ENCODE results near the gene PSMD1. TPM values are rescaled to one million over a fixed set of nuclear protein-coding genes. Genes with fewer than 3 reads are reported as not detected.

Gene PSMD1
- polyA plus RNA-seq, 1 donor from 2014 or later = 83.8 TPM

DNA sequence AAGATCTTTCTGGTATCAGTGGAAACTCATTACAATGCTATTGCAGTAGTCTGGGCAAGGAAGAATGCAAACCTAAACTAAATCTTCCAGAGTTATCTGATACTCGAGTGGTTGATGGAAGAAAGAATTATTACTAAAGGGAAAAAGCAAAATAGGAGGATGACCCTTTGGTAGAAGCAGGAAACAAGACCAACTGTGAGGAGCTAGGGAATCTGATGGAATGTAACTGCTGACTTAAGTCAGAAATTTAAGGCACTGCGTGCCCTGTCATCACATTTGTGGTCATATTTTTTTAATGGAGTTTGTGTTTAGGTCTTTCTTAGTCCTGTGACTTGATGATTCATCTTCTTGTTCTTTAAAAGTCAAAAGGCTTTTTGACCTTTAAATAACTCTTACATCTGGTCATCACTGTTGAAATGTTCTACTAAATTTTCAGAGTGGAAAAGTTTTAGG, 105.2 kb downstream of the PSMD1 start:
- Histone ChIP-seq H4K20me1 (ENCODE audit: insufficient read depth) (no peaks in the 10 kb centered on the region), H3K27ac (ENCODE audit: low read length) (no peak overlapping the region), H3K27me3 (ENCODE audit: insufficient read depth, low read depth, low read length) (no peaks in the 10 kb centered on the region), H3K9me2 (ENCODE audit: insufficient read depth, low read length) (no peaks in the 10 kb centered on the region), H3K9me3 (ENCODE audit: low read length) (no peaks in the 10 kb centered on the region), H2AFZ (ENCODE audit: low read depth, low read length) (no peak overlapping the region), H3K36me3 (ENCODE audit: insufficient read depth, low read length) (no peaks in the 10 kb centered on the region), H3K4me2 (ENCODE audit: low read length) (no peak overlapping the region), H3K4me3 (ENCODE audit: low read length) (no peak overlapping the region), H3K9ac (ENCODE audit: low read length) (no peak overlapping the region), H3K79me2 (replicated peaks; ENCODE audit: insufficient read depth, low read length) (no peaks in the 10 kb centered on the region), H3F3A (ENCODE audit: insufficient read depth, low read length, poor library complexity, severe bottlenecking) (no peaks in the 10 kb centered on the region)
- TF ChIP-seq, protein P1, sequence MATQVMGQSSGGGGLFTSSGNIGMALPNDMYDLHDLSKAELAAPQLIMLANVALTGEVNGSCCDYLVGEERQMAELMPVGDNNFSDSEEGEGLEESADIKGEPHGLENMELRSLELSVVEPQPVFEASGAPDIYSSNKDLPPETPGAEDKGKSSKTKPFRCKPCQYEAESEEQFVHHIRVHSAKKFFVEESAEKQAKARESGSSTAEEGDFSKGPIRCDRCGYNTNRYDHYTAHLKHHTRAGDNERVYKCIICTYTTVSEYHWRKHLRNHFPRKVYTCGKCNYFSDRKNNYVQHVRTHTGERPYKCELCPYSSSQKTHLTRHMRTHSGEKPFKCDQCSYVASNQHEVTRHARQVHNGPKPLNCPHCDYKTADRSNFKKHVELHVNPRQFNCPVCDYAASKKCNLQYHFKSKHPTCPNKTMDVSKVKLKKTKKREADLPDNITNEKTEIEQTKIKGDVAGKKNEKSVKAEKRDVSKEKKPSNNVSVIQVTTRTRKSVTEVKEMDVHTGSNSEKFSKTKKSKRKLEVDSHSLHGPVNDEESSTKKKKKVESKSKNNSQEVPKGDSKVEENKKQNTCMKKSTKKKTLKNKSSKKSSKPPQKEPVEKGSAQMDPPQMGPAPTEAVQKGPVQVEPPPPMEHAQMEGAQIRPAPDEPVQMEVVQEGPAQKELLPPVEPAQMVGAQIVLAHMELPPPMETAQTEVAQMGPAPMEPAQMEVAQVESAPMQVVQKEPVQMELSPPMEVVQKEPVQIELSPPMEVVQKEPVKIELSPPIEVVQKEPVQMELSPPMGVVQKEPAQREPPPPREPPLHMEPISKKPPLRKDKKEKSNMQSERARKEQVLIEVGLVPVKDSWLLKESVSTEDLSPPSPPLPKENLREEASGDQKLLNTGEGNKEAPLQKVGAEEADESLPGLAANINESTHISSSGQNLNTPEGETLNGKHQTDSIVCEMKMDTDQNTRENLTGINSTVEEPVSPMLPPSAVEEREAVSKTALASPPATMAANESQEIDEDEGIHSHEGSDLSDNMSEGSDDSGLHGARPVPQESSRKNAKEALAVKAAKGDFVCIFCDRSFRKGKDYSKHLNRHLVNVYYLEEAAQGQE (IDR thresholded peaks at IDR 0.05; ENCODE audit: borderline replicate concordance) = no peak
- no peak for TF ChIP-seq MXI1 (conservative IDR thresholded peaks at IDR 0.05; ENCODE audit: poor library complexity, severe bottlenecking)
- TF ChIP-seq SMC3 (conservative IDR thresholded peaks at IDR 0.05; ENCODE audit: poor library complexity) = no peak
- TF ChIP-seq, protein P2, sequence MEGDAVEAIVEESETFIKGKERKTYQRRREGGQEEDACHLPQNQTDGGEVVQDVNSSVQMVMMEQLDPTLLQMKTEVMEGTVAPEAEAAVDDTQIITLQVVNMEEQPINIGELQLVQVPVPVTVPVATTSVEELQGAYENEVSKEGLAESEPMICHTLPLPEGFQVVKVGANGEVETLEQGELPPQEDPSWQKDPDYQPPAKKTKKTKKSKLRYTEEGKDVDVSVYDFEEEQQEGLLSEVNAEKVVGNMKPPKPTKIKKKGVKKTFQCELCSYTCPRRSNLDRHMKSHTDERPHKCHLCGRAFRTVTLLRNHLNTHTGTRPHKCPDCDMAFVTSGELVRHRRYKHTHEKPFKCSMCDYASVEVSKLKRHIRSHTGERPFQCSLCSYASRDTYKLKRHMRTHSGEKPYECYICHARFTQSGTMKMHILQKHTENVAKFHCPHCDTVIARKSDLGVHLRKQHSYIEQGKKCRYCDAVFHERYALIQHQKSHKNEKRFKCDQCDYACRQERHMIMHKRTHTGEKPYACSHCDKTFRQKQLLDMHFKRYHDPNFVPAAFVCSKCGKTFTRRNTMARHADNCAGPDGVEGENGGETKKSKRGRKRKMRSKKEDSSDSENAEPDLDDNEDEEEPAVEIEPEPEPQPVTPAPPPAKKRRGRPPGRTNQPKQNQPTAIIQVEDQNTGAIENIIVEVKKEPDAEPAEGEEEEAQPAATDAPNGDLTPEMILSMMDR (IDR thresholded peaks at IDR 0.05; ENCODE audit: poor library complexity, severe bottlenecking) = no peak
- no peak for TF ChIP-seq EZH2 (IDR thresholded peaks at IDR 0.05; ENCODE audit: borderline replicate concordance, insufficient read depth, low read length, poor library complexity, severe bottlenecking)
- TF ChIP-seq TAF1 (IDR thresholded peaks at IDR 0.05; ENCODE audit: low read depth) = no peak
- TF ChIP-seq EP300 (conservative IDR thresholded peaks at IDR 0.05; ENCODE audit: poor library complexity, severe bottlenecking) = no peak
- TF ChIP-seq RAD21 (conservative IDR thresholded peaks at IDR 0.05) = no peak
- no peak for TF ChIP-seq POLR2AphosphoS5 (IDR thresholded peaks at IDR 0.05)

DNA sequence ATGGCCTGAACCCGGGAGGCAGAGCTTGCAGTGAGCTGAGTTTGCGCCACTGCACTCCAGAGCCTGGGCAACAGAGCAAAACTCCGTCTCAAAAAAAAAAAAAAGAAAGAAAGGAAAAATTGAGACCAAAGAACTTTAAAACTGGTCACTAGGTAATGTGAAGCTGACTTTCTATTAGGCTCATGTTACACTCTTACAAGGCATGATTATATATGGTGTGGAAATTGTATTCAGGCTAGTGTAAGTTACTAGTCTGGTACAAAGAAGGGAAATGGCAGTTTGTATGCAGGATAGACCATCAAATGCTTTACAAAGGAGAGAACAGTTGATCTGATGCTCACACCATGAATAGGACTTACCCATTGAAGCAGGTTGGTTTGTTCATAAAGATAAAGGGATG, 106.3 kb downstream of the PSMD1 start:
- no peaks in the 10 kb centered on the region for H3K36me3 ChIP-seq (ENCODE audit: insufficient read depth, low read length)
- TF ChIP-seq POLR2AphosphoS5 (IDR thresholded peaks at IDR 0.05) (no peak), RAD21 (conservative IDR thresholded peaks at IDR 0.05) (no peak), SMC3 (conservative IDR thresholded peaks at IDR 0.05; ENCODE audit: poor library complexity) (no peak)
- TF ChIP-seq, protein P2 (IDR thresholded peaks at IDR 0.05; ENCODE audit: poor library complexity, severe bottlenecking) = no peak
- H3F3A ChIP-seq (ENCODE audit: insufficient read depth, low read length, poor library complexity, severe bottlenecking) = no peaks in the 10 kb centered on the region
- H3K9me3 ChIP-seq (ENCODE audit: low read length) = no peaks in the 10 kb centered on the region
- H3K9ac ChIP-seq (ENCODE audit: low read length) = no peak overlapping the region
- H3K9me2 ChIP-seq (ENCODE audit: insufficient read depth, low read length) = no peaks in the 10 kb centered on the region
- no peak overlapping the region for H3K4me3 ChIP-seq (ENCODE audit: low read length)
- no peak overlapping the region for H2AFZ ChIP-seq (ENCODE audit: low read depth, low read length)
- H3K27ac ChIP-seq (ENCODE audit: low read length) = no peak overlapping the region
- no peaks in the 10 kb centered on the region for H3K27me3 ChIP-seq (ENCODE audit: insufficient read depth, low read depth, low read length)
- H4K20me1 ChIP-seq (ENCODE audit: insufficient read depth) = no peaks in the 10 kb centered on the region
- no peak overlapping the region for H3K4me2 ChIP-seq (ENCODE audit: low read length)
- no peaks in the 10 kb centered on the region for H3K79me2 ChIP-seq (replicated peaks; ENCODE audit: insufficient read depth, low read length)
